ENCODE measurements around the gene SNX10. TPM values are rescaled to one million over a fixed set of nuclear protein-coding genes. Genes with fewer than 3 reads are reported as not detected.

Gene SNX10
- total RNA-seq, 2 donors from 2014 or later, result 13.2 to 19.3 TPM

DNA sequence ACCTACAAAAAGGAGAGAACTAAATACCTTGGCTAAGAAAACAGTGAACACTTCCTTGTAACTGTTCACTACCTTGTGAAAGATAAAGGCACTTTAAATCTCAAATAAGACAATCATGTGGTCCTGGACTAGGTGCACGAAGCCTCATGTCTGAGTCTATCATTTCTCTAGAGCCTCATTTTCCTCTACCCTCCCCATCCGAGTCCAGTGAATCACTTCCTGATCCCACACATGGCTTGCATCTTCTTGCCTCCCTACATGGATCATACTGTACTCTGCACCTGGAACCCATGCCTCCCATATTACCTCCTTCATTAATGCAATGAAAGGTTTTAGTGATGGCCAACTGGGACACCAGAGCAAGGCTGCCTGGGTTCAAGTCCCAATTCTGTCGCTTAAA is 34.5 kb downstream of the SNX10 start:
- Histone ChIP-seq H3K9me3 (ENCODE audit: control insufficient read depth, low read length) (no peaks in the 10 kb centered on the region), H3K9ac (ENCODE audit: extremely low read depth, low read length, poor library complexity, severe bottlenecking) (no peak overlapping the region), H3K36me3 (ENCODE audit: control insufficient read depth, insufficient read depth, low read length) (no peaks in the 10 kb centered on the region), H3K27me3 (ENCODE audit: control insufficient read depth, insufficient read depth, low read length, poor library complexity, severe bottlenecking) (no peaks in the 10 kb centered on the region), H3K27ac (ENCODE audit: low read depth, low read length) (no peak overlapping the region), H3K4me3 (ENCODE audit: low read length) (no peak overlapping the region), H3K4me1 (ENCODE audit: control insufficient read depth, insufficient read depth, low read length) (no peaks in the 10 kb centered on the region)
- no peak for TF ChIP-seq CTCF (conservative IDR thresholded peaks at IDR 0.05)
- no peaks in the 10 kb centered on the region for H3K9me3 Mint-ChIP-seq
- DNase-seq, result no peak
- H3K27ac Mint-ChIP-seq, result no peak overlapping the region
- no peak overlapping the region for H3K4me3 Mint-ChIP-seq
- peaks cover 5% of the 10 kb centered on the region for H3K36me3 Mint-ChIP-seq (ENCODE audit: low read depth)
- peaks cover 1% of the 10 kb centered on the region for H3K4me1 Mint-ChIP-seq
- 93 to 100% methylated on average over 2 to 3 of the region's 3 CpGs for WGBS, 2 experiments (ENCODE audit: insufficient coverage in 1 of 2, insufficient read length in 1 of 2)
- H3K27me3 Mint-ChIP-seq (ENCODE audit: insufficient read depth), result no peaks in the 10 kb centered on the region

GRCh38 chr7:26328498-26329390 is 37.1 kb downstream of the SNX10 start:
- Histone ChIP-seq H3K36me3 (ENCODE audit: control insufficient read depth, insufficient read depth, low read length) (no peaks in the 10 kb centered on the region), H3K27me3 (ENCODE audit: control insufficient read depth, insufficient read depth, low read length, poor library complexity, severe bottlenecking) (no peaks in the 10 kb centered on the region), H3K9ac (ENCODE audit: extremely low read depth, low read length, poor library complexity, severe bottlenecking) (no peak overlapping the region), H3K27ac (ENCODE audit: low read depth, low read length) (no peak overlapping the region), H3K4me3 (ENCODE audit: low read length) (no peak overlapping the region), H3K4me1 (ENCODE audit: control insufficient read depth, insufficient read depth, low read length) (no peaks in the 10 kb centered on the region), H3K9me3 (ENCODE audit: control insufficient read depth, low read length) (no peaks in the 10 kb centered on the region)
- Mint-ChIP-seq H3K9me3 (no peaks in the 10 kb centered on the region), H3K27me3 (ENCODE audit: insufficient read depth) (no peaks in the 10 kb centered on the region), H3K36me3 (ENCODE audit: low read depth) (peaks cover 8% of the 10 kb centered on the region), H3K4me1 (peaks cover 1% of the 10 kb centered on the region), H3K4me3 (no peak overlapping the region), H3K27ac (peak overlapping the region; percentile 10)
- 92 to 96% methylated on average over 5 to 7 of the region's 7 CpGs for WGBS, 2 experiments (ENCODE audit: insufficient coverage in 1 of 2, insufficient read length in 1 of 2)
- peak; percentile 24 for TF ChIP-seq CTCF (conservative IDR thresholded peaks at IDR 0.05)
- DNase-seq, result no peak

- DNase-seq, result no peak
- Histone ChIP-seq H3K27ac (ENCODE audit: low read depth, low read length) (no peak overlapping the region), H3K27me3 (ENCODE audit: control insufficient read depth, insufficient read depth, low read length, poor library complexity, severe bottlenecking) (no peaks in the 10 kb centered on the region), H3K9me3 (ENCODE audit: control insufficient read depth, low read length) (no peaks in the 10 kb centered on the region), H3K4me1 (ENCODE audit: control insufficient read depth, insufficient read depth, low read length) (no peaks in the 10 kb centered on the region), H3K36me3 (ENCODE audit: control insufficient read depth, insufficient read depth, low read length) (no peaks in the 10 kb centered on the region), H3K4me3 (ENCODE audit: low read length) (no peak overlapping the region), H3K9ac (ENCODE audit: extremely low read depth, low read length, poor library complexity, severe bottlenecking) (no peak overlapping the region)
- H3K9me3 Mint-ChIP-seq, result no peaks in the 10 kb centered on the region
- H3K36me3 Mint-ChIP-seq (ENCODE audit: low read depth), result peaks cover 8% of the 10 kb centered on the region
- no peak for TF ChIP-seq CTCF (conservative IDR thresholded peaks at IDR 0.05)
- no peaks in the 10 kb centered on the region for H3K27me3 Mint-ChIP-seq (ENCODE audit: insufficient read depth)
- no peak overlapping the region for H3K4me3 Mint-ChIP-seq
- H3K27ac Mint-ChIP-seq, result peak overlapping the region; percentile 10
- WGBS, 2 experiments (ENCODE audit: insufficient coverage in 1 of 2, insufficient read length in 1 of 2), result 86 to 92% methylated on average over 7 to 13 of the region's 13 CpGs
- peaks cover 1% of the 10 kb centered on the region for H3K4me1 Mint-ChIP-seq
These were observed 38.0 kb downstream of the SNX10 start for GRCh38 chr7:26329520-26330255.
